ENCODE data around the gene LACTBL1. TPM values are rescaled to one million over a fixed set of nuclear protein-coding genes. Genes with fewer than 3 reads are reported as not detected.

Gene LACTBL1
- total and polyA plus RNA-seq, 4 donors = not detected

DNA sequence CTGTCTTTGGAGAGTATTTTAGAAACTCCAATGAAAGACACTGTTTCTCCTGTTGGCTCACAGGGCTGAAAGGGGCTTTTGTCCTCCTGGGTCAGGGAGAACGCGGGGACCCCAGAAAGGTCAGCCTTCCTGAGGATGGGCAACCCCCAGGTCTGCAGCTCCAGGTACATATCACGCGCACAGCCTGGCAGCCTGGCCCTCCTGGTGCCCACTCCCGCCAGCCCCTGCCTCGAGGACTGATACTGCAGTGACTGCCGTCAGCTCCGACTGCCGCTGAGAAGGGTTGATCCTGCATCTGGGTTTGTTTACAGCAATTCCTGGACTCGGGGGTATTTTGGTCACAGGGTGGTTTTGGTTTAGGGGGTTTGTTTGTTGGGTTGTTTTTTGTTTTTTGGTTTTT, 58.5 kb downstream of the LACTBL1 start:
- H3K36me3 ChIP-seq (ENCODE audit: control insufficient read depth in 4 of 4, insufficient read depth in 3 of 4, low read depth in 1 of 4, low read length in 3 of 4) = no peaks in the 10 kb centered on the region
- WGBS = 91% methylated on average over 10 of the region's 10 CpGs
- no peak for DNase-seq (ENCODE audit: low spot score)

DNA sequence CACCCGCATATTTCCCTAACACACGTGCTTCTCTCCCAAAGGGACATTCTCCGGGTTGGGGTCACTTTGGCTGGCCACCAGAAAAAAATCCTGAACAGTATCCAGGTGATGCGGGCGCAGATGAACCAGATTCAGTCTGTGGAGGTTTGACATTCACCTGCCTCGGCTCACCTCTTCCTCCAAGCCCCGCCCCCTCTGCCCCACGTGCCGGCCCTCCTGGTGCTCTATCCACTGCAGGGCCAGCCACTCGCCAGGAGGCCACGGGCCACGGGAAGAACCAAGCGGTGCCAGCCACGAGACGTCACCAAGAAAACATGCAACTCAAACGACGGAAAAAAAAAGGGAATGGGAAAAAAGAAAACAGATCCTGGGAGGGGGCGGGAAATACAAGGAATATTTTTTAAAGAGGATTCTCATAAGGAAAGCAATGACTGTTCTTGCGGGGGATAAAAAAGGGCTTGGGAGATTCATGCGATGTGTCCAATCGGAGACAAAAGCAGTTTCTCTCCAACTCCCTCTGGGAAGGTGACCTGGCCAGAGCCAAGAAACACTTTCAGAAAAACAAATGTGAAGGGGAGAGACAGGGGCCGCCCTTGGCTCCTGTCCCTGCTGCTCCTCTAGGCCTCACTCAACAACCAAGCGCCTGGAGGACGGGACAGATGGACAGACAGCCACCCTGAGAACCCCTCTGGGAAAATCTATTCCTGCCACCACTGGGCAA, 59.1 kb downstream of the LACTBL1 start:
- TF ChIP-seq HNF4A (conservative IDR thresholded peaks at IDR 0.05) (no peak), TAF1 (conservative IDR thresholded peaks at IDR 0.05) (no peak), HNF4G (IDR thresholded peaks at IDR 0.05) (no peak), RAD21 (IDR thresholded peaks at IDR 0.05) (no peak), JUND (IDR thresholded peaks at IDR 0.05) (no peak), NR2F2 (IDR thresholded peaks at IDR 0.05) (no peak)
- TF ChIP-seq, protein P1, sequence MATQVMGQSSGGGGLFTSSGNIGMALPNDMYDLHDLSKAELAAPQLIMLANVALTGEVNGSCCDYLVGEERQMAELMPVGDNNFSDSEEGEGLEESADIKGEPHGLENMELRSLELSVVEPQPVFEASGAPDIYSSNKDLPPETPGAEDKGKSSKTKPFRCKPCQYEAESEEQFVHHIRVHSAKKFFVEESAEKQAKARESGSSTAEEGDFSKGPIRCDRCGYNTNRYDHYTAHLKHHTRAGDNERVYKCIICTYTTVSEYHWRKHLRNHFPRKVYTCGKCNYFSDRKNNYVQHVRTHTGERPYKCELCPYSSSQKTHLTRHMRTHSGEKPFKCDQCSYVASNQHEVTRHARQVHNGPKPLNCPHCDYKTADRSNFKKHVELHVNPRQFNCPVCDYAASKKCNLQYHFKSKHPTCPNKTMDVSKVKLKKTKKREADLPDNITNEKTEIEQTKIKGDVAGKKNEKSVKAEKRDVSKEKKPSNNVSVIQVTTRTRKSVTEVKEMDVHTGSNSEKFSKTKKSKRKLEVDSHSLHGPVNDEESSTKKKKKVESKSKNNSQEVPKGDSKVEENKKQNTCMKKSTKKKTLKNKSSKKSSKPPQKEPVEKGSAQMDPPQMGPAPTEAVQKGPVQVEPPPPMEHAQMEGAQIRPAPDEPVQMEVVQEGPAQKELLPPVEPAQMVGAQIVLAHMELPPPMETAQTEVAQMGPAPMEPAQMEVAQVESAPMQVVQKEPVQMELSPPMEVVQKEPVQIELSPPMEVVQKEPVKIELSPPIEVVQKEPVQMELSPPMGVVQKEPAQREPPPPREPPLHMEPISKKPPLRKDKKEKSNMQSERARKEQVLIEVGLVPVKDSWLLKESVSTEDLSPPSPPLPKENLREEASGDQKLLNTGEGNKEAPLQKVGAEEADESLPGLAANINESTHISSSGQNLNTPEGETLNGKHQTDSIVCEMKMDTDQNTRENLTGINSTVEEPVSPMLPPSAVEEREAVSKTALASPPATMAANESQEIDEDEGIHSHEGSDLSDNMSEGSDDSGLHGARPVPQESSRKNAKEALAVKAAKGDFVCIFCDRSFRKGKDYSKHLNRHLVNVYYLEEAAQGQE (IDR thresholded peaks at IDR 0.05) = no peak
- TF ChIP-seq, protein P2, sequence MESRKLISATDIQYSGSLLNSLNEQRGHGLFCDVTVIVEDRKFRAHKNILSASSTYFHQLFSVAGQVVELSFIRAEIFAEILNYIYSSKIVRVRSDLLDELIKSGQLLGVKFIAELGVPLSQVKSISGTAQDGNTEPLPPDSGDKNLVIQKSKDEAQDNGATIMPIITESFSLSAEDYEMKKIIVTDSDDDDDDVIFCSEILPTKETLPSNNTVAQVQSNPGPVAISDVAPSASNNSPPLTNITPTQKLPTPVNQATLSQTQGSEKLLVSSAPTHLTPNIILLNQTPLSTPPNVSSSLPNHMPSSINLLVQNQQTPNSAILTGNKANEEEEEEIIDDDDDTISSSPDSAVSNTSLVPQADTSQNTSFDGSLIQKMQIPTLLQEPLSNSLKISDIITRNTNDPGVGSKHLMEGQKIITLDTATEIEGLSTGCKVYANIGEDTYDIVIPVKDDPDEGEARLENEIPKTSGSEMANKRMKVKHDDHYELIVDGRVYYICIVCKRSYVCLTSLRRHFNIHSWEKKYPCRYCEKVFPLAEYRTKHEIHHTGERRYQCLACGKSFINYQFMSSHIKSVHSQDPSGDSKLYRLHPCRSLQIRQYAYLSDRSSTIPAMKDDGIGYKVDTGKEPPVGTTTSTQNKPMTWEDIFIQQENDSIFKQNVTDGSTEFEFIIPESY (IDR thresholded peaks at IDR 0.05) = no peak
- H3K27ac ChIP-seq (ENCODE audit: low read depth in 1 of 2, low read length in 2 of 2) = no peak overlapping the region
- no peak for DNase-seq (ENCODE audit: low spot score)
- H3K27me3 ChIP-seq (ENCODE audit: control insufficient read depth in 4 of 4, insufficient read depth in 4 of 4, low read length in 3 of 4) = peaks cover 0 to 2% (median 0%) of the 10 kb centered on the region in 4 donors
- no peaks in the 10 kb centered on the region for H3K9me3 ChIP-seq (ENCODE audit: control insufficient read depth in 4 of 4, low read length in 3 of 4)
- H3K9ac ChIP-seq (ENCODE audit: low read depth in 1 of 2, low read length in 2 of 2) = no peak overlapping the region
- no peaks in the 10 kb centered on the region for H3K4me1 ChIP-seq (ENCODE audit: control insufficient read depth in 4 of 4, insufficient read depth in 4 of 4, low read length in 3 of 4)
- H3K36me3 ChIP-seq (ENCODE audit: control insufficient read depth in 4 of 4, insufficient read depth in 3 of 4, low read depth in 1 of 4, low read length in 3 of 4) = no peaks in the 10 kb centered on the region
- no peak overlapping the region for H3K4me3 ChIP-seq (ENCODE audit: low read depth in 1 of 3, low read length in 3 of 3)
- 78% methylated on average over 24 of the region's 24 CpGs for WGBS

More for the DNA sequence above, 58.5 kb downstream of the LACTBL1 start:
- H3K27me3 ChIP-seq (ENCODE audit: control insufficient read depth in 4 of 4, insufficient read depth in 4 of 4, low read length in 3 of 4) = peaks cover 0 to 2% (median 0%) of the 10 kb centered on the region in 4 donors
- no peaks in the 10 kb centered on the region for H3K4me1 ChIP-seq (ENCODE audit: control insufficient read depth in 4 of 4, insufficient read depth in 4 of 4, low read length in 3 of 4)
- TF ChIP-seq GABPA (IDR thresholded peaks at IDR 0.05 in 1 of 2, conservative IDR thresholded peaks at IDR 0.05 in 1 of 2) (no peak), HNF4A (conservative IDR thresholded peaks at IDR 0.05) (no peak), RXRA (IDR thresholded peaks at IDR 0.05) (no peak), NR2F2 (IDR thresholded peaks at IDR 0.05) (no peak), TAF1 (conservative IDR thresholded peaks at IDR 0.05) (no peak), FOXA2 (IDR thresholded peaks at IDR 0.05) (no peak), JUND (IDR thresholded peaks at IDR 0.05) (no peak), EGR1 (IDR thresholded peaks at IDR 0.05; ENCODE audit: low read depth in 2 of 2) (no peak), RAD21 (IDR thresholded peaks at IDR 0.05) (no peak), FOXA1 (IDR thresholded peaks at IDR 0.05) (no peak)
- TF ChIP-seq, protein P3, sequence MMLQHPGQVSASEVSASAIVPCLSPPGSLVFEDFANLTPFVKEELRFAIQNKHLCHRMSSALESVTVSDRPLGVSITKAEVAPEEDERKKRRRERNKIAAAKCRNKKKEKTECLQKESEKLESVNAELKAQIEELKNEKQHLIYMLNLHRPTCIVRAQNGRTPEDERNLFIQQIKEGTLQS (IDR thresholded peaks at IDR 0.05) = no peak
- TF ChIP-seq, protein P4, sequence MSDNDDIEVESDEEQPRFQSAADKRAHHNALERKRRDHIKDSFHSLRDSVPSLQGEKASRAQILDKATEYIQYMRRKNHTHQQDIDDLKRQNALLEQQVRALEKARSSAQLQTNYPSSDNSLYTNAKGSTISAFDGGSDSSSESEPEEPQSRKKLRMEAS (IDR thresholded peaks at IDR 0.05) = no peak
- H3K27ac ChIP-seq (ENCODE audit: low read depth in 1 of 2, low read length in 2 of 2) = no peak overlapping the region
- no peak overlapping the region for H3K4me3 ChIP-seq (ENCODE audit: low read depth in 1 of 3, low read length in 3 of 3)
- H3K9me3 ChIP-seq (ENCODE audit: control insufficient read depth in 4 of 4, low read length in 3 of 4) = no peaks in the 10 kb centered on the region
- no peak overlapping the region for H3K9ac ChIP-seq (ENCODE audit: low read depth in 1 of 2, low read length in 2 of 2)
